WTC11 (cell line): ENCODE measurements around the gene ARHGAP4. TPM values are rescaled to one million over a fixed set of nuclear protein-coding genes. Genes with fewer than 3 reads are reported as not detected.

ENCODE experiments used
- ATAC-seq: fragments of 200-7000 bp; cut with Tn5 transposase; 2 replicates; pipeline ENCODE4 v1.10.0; 2021; ENCODE audit warnings: mild to moderate bottlenecking, moderate library complexity
- CTCF ChIA-PET: fragments of 300-600 bp; sonication (Branson Sonifier 250); formaldehyde crosslinking; loops from one replicate; lab custom pipeline; 2021; ENCODE audit warnings: antibody characterized with exemption; lab: Charles Lee
- POLR2A ChIA-PET: fragments of 350-600 bp; sonication (Branson Sonifier 250); formaldehyde crosslinking; loops from one replicate; lab custom pipeline; 2021; ENCODE audit warnings: antibody characterized with exemption; lab: Charles Lee
- DNase-seq: peaks from one replicate; pipeline ENCODE4 v3.0.0; 2021; ENCODE audit warnings: low spot score
- H3K27ac Mint-ChIP-seq: 2 replicates; pipeline ENCODE4 v1.8.0; 2021; ENCODE audit warnings: mixed read lengths
- H3K27me3 Mint-ChIP-seq: 2 replicates; pipeline ENCODE4 v1.8.0; 2021; ENCODE audit warnings: low read depth, mild to moderate bottlenecking, moderate library complexity, mixed read lengths
- H3K36me3 Mint-ChIP-seq: 2 replicates; pipeline ENCODE4 v1.8.0; 2021; ENCODE audit warnings: mixed read lengths
- H3K4me1 Mint-ChIP-seq: 2 replicates; pipeline ENCODE4 v1.8.0; 2022; ENCODE audit warnings: mixed read lengths
- H3K4me3 Mint-ChIP-seq: 2 replicates; pipeline ENCODE4 v1.8.0; 2021; ENCODE audit warnings: mild to moderate bottlenecking, moderate library complexity, mixed read lengths
- H3K9me3 Mint-ChIP-seq: 2 replicates; pipeline ENCODE4 v1.8.0; 2021; ENCODE audit warnings: mixed read lengths
- AR ChIP-seq: fragments of 250-450 bp; sonication (Bioruptor Pico); IDR thresholded peaks from 2 replicates; pipeline ENCODE4 v1.9.0; 2021; ENCODE audit warnings: mild to moderate bottlenecking
- CBFB ChIP-seq: sonication (generic); formaldehyde crosslinking; IDR thresholded peaks from 2 replicates; pipeline ENCODE4 v1.8.1; 2022; ENCODE audit warnings: mild to moderate bottlenecking, low read depth, missing genetic modification reagents
- E2F5 ChIP-seq: sonication (generic); formaldehyde crosslinking; IDR thresholded peaks from 2 replicates; pipeline ENCODE4 v1.8.1; 2022; ENCODE audit warnings: mild to moderate bottlenecking, moderate library complexity, missing genetic modification reagents
- ELF4 ChIP-seq: sonication (generic); formaldehyde crosslinking; IDR thresholded peaks from 2 replicates; pipeline ENCODE4 v1.8.1; 2022; ENCODE audit warnings: low read depth, mild to moderate bottlenecking, moderate library complexity, missing genetic modification reagents
- FOXJ3 ChIP-seq: sonication (generic); formaldehyde crosslinking; IDR thresholded peaks from 2 replicates; pipeline ENCODE4 v1.9.0; 2021; ENCODE audit warnings: missing genetic modification reagents, mild to moderate bottlenecking, borderline replicate concordance
- FOXP4 ChIP-seq: sonication (generic); formaldehyde crosslinking; IDR thresholded peaks from 2 replicates; pipeline ENCODE4 v1.8.0; 2022; ENCODE audit warnings: mild to moderate bottlenecking, missing genetic modification reagents
- JAZF1 ChIP-seq: fragments of 250-450 bp; sonication (Bioruptor Pico); IDR thresholded peaks from 2 replicates; pipeline ENCODE4 v1.9.0; 2021; ENCODE audit warnings: moderate library complexity, mild to moderate bottlenecking, inconsistent platforms
- MLX ChIP-seq: sonication (generic); formaldehyde crosslinking; IDR thresholded peaks from 2 replicates; pipeline ENCODE4 v1.8.1; 2023; ENCODE audit warnings: mild to moderate bottlenecking, missing genetic modification reagents, moderate library complexity
- NFE2L1 ChIP-seq: sonication (generic); formaldehyde crosslinking; IDR thresholded peaks from 2 replicates; pipeline ENCODE4 v1.8.1; 2023; ENCODE audit warnings: missing genetic modification reagents
- OVOL2 ChIP-seq: fragments of 250-450 bp; sonication (Bioruptor Pico); IDR thresholded peaks from 2 replicates; pipeline ENCODE4 v1.9.0; 2021; ENCODE audit warnings: mild to moderate bottlenecking, borderline replicate concordance
- PREB ChIP-seq: sonication (generic); formaldehyde crosslinking; IDR thresholded peaks from 2 replicates; pipeline ENCODE4 v1.8.1; 2022; ENCODE audit warnings: mild to moderate bottlenecking, missing genetic modification reagents, moderate library complexity, borderline replicate concordance
- ZNF263 ChIP-seq: sonication (generic); formaldehyde crosslinking; IDR thresholded peaks from 2 replicates; pipeline ENCODE4 v1.8.1; 2022; ENCODE audit warnings: low read depth, mild to moderate bottlenecking, moderate library complexity, missing genetic modification reagents
- ZSCAN18 ChIP-seq: fragments of 250-450 bp; sonication (Bioruptor Pico); IDR thresholded peaks from 2 replicates; pipeline ENCODE4 v2.1.2; 2022; ENCODE audit warnings: mild to moderate bottlenecking, moderate library complexity
- total RNA-seq: library from RNA; stranded (reverse); gene quantifications from 3 replicates; pipeline ENCODE4 v1.2.3, GENCODE V29; 2021
- TF ChIP-seq, protein P1 (sequence below): sonication (generic); formaldehyde crosslinking; IDR thresholded peaks from 2 replicates; pipeline ENCODE4 v1.8.0; 2023; ENCODE audit warnings: mild to moderate bottlenecking, missing genetic modification reagents
- TF ChIP-seq, protein P2 (sequence below): fragments of 250-450 bp; sonication (Bioruptor Pico); IDR thresholded peaks from 2 replicates; pipeline ENCODE4 v1.9.0; 2021; ENCODE audit warnings: mild to moderate bottlenecking
- TF ChIP-seq, protein P3 (sequence below): fragments of 250-450 bp; sonication (Bioruptor Pico); IDR thresholded peaks from 2 replicates; pipeline ENCODE4 v1.9.0; 2021; ENCODE audit warnings: mild to moderate bottlenecking, borderline replicate concordance

The ARHGAP4 gene
- total RNA-seq, 1 experiment from 2014 or later: 52.1 TPM

DNA sequence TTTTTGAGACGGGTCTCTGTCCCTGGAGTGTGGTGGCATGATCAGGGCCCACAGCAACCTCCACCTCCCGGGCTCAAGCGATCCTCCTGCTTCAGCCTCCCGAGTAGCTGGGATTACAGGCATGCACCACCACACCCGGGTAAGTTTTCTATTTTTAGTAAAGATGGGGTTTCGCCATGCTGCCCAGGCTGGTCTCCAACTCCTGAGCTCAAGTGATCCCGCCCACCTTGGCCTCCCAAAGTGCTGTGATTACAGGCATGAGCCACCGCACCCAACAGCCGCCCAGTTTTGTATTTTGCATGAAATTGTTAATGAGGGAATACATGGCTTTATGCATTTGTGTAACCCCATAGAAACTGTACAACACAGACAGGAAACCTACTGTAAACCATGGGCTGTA is 2.8 kb upstream of the ARHGAP4 start:
- ChIA-PET POLR2A (interaction anchor here (0.6 to 2.0 kb wide), 10 partner anchors 13 to 442 kb away, joined by 3 to 8 read pairs (median 4); partner anchors contain the start of genes HCFC1, L1CAM and RENBP), CTCF (interaction anchor here (0.6 to 6.9 kb wide), 9 partner anchors 11 to 310 kb away, joined by 3 to 116 read pairs (median 5); partner anchors contain the start of gene RENBP)
- DNase-seq (no peak), ATAC-seq (no peak)
- no peaks in the 10 kb centered on the region for H3K27me3 Mint-ChIP-seq
- TF ChIP-seq MLX (CRISPR knock-in tag) (no peak), OVOL2 (no peak), PREB (CRISPR knock-in tag) (no peak), ELF4 (CRISPR knock-in tag) (no peak), FOXP4 (no peak), E2F5 (CRISPR knock-in tag) (no peak), CBFB (no peak), AR (CRISPR knock-in tag) (no peak), FOXJ3 (CRISPR knock-in tag) (no peak), NFE2L1 (CRISPR knock-in tag) (no peak), JAZF1 (CRISPR knock-in tag) (no peak), ZNF263 (CRISPR knock-in tag) (no peak), ZSCAN18 (no peak)
- TF ChIP-seq, protein P1, sequence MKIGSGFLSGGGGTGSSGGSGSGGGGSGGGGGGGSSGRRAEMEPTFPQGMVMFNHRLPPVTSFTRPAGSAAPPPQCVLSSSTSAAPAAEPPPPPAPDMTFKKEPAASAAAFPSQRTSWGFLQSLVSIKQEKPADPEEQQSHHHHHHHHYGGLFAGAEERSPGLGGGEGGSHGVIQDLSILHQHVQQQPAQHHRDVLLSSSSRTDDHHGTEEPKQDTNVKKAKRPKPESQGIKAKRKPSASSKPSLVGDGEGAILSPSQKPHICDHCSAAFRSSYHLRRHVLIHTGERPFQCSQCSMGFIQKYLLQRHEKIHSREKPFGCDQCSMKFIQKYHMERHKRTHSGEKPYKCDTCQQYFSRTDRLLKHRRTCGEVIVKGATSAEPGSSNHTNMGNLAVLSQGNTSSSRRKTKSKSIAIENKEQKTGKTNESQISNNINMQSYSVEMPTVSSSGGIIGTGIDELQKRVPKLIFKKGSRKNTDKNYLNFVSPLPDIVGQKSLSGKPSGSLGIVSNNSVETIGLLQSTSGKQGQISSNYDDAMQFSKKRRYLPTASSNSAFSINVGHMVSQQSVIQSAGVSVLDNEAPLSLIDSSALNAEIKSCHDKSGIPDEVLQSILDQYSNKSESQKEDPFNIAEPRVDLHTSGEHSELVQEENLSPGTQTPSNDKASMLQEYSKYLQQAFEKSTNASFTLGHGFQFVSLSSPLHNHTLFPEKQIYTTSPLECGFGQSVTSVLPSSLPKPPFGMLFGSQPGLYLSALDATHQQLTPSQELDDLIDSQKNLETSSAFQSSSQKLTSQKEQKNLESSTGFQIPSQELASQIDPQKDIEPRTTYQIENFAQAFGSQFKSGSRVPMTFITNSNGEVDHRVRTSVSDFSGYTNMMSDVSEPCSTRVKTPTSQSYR (CRISPR knock-in tag): no peak
- TF ChIP-seq, protein P2, sequence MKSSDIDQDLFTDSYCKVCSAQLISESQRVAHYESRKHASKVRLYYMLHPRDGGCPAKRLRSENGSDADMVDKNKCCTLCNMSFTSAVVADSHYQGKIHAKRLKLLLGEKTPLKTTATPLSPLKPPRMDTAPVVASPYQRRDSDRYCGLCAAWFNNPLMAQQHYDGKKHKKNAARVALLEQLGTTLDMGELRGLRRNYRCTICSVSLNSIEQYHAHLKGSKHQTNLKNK: no peak
- TF ChIP-seq, protein P3, sequence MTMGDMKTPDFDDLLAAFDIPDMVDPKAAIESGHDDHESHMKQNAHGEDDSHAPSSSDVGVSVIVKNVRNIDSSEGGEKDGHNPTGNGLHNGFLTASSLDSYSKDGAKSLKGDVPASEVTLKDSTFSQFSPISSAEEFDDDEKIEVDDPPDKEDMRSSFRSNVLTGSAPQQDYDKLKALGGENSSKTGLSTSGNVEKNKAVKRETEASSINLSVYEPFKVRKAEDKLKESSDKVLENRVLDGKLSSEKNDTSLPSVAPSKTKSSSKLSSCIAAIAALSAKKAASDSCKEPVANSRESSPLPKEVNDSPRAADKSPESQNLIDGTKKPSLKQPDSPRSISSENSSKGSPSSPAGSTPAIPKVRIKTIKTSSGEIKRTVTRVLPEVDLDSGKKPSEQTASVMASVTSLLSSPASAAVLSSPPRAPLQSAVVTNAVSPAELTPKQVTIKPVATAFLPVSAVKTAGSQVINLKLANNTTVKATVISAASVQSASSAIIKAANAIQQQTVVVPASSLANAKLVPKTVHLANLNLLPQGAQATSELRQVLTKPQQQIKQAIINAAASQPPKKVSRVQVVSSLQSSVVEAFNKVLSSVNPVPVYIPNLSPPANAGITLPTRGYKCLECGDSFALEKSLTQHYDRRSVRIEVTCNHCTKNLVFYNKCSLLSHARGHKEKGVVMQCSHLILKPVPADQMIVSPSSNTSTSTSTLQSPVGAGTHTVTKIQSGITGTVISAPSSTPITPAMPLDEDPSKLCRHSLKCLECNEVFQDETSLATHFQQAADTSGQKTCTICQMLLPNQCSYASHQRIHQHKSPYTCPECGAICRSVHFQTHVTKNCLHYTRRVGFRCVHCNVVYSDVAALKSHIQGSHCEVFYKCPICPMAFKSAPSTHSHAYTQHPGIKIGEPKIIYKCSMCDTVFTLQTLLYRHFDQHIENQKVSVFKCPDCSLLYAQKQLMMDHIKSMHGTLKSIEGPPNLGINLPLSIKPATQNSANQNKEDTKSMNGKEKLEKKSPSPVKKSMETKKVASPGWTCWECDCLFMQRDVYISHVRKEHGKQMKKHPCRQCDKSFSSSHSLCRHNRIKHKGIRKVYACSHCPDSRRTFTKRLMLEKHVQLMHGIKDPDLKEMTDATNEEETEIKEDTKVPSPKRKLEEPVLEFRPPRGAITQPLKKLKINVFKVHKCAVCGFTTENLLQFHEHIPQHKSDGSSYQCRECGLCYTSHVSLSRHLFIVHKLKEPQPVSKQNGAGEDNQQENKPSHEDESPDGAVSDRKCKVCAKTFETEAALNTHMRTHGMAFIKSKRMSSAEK (CRISPR knock-in tag): no peak
- H3K36me3 Mint-ChIP-seq: peaks cover 6% of the 10 kb centered on the region
- no peaks in the 10 kb centered on the region for H3K9me3 Mint-ChIP-seq
- peak overlapping the region; percentile 34 for H3K4me3 Mint-ChIP-seq
- peaks cover 21% of the 10 kb centered on the region for H3K4me1 Mint-ChIP-seq
- H3K27ac Mint-ChIP-seq: peak overlapping the region; percentile 84
